Activated naive CD4-positive, alpha-beta T cell treated with anti-CD3 and anti-CD28 coated beads, Interleukin-2, amount 10 ng/mL, durations not matched to agents 7 days and 5 days (primary cell): ENCODE results near the gene ATG2B.
"Not testable (repeated sequence)": the region's sequence is repeated elsewhere in the genome, so short reads cannot be mapped to it uniquely, and the experiment has no call there.

Experiments used
- CTCF ChIA-PET: fragments of 350-600 bp; sonication (Branson Sonifier 250); formaldehyde crosslinking; loops from one replicate; lab custom pipeline; 2021; ENCODE audit warnings: antibody characterized with exemption; lab: Charles Lee
- DNase-seq: peaks from one replicate; pipeline ENCODE4 v3.0.0-alpha.2; 2020
- H3K27ac Mint-ChIP-seq: one replicate; pipeline ENCODE4 v1.8.0; 2021; ENCODE audit warnings: mild to moderate bottlenecking, moderate library complexity, mixed read lengths
- H3K27me3 Mint-ChIP-seq: one replicate; pipeline ENCODE4 v1.8.0; 2021; ENCODE audit warnings: mild to moderate bottlenecking, mixed read lengths
- H3K36me3 Mint-ChIP-seq: one replicate; pipeline ENCODE4 v1.8.0; 2021; ENCODE audit warnings: mixed read lengths
- H3K4me1 Mint-ChIP-seq: one replicate; pipeline ENCODE4 v1.8.0; 2021; ENCODE audit warnings: mixed read lengths
- H3K4me3 Mint-ChIP-seq: one replicate; pipeline ENCODE4 v1.8.0; 2021; ENCODE audit warnings: mild to moderate bottlenecking, moderate library complexity, mixed read lengths
- H3K9me3 Mint-ChIP-seq: one replicate; pipeline ENCODE4 v1.8.0; 2021; ENCODE audit warnings: mixed read lengths

The ATG2B gene

GRCh38 chr14:96254687-96255086 lies 108.5 kb downstream of the ATG2B start:
- Mint-ChIP-seq H3K27ac (no peak overlapping the region), H3K4me1 (no peaks in the 10 kb centered on the region), H3K27me3 (peaks cover 19% of the 10 kb centered on the region), H3K4me3 (no peak overlapping the region), H3K36me3 (no peaks in the 10 kb centered on the region), H3K9me3 (no peaks in the 10 kb centered on the region)
- CTCF ChIA-PET, result no interaction called here
- DNase-seq, result no peak

DNA sequence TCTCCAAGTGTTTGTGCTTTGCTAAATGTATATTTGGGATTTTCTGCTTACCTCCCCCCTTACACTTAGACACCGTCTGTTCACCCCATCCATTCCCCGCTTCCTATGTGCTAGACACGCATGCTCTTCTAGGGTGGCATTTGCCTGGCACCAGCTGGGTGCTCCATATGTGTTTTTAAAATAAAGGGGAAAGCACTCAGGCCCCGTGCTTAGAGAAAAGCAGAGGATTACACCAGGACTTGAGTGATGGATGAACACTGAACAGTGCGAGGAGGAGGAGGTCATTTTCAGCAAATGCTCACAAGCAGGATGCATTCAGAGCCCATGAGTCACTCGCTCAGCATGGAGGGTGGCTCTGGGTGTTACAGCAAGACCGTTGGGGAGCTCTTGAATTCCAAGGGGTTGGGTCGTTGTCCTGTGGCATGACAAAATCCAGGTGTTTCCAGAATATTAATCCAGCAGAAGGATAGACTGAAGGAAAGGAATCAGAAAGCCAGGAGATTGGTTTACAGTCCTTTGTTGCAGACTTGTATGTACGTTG lies 110.1 kb downstream of the ATG2B start:
- Mint-ChIP-seq H3K27ac (no peak overlapping the region), H3K4me3 (no peak overlapping the region), H3K27me3 (peaks cover 16% of the 10 kb centered on the region), H3K9me3 (no peaks in the 10 kb centered on the region), H3K4me1 (no peaks in the 10 kb centered on the region), H3K36me3 (no peaks in the 10 kb centered on the region)
- no peak for DNase-seq
- CTCF ChIA-PET, result no interaction called here

DNA sequence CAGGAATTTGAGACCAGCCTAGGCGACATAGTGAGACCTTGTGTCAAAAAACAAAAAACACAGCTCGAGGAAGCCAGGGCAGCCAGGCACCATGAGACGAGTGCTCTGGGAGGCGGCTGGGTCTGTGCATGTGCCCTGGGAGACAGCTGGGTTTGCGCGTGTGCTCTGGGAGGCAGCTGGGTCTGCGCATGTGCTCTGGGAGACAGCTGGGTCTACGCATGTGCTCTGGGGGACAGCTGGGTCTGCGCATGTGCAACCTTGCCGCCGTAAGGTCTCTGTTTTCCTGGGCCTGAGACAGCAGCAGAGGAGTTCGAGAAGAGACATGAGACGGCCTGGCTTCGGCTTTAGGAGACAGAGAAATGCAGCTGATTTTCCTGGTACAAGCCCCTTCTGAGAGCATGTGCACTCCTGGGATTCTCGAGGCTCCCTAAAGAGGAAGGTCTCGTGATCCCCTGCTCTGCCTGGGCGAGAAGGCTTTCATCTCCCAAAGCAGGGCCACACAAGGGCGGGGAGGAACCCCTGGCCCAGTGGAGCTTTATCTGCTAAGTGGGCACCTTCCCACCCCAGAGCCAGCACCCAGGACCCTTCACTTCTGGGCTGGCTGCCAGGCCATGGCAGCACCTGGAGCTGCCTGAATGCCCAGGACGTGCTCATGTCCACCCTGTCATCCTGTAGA lies 110.7 kb downstream of the ATG2B start:
- Mint-ChIP-seq H3K4me3 (no peak overlapping the region), H3K36me3 (no peaks in the 10 kb centered on the region), H3K4me1 (no peaks in the 10 kb centered on the region), H3K27me3 (peaks cover 12% of the 10 kb centered on the region), H3K9me3 (no peaks in the 10 kb centered on the region), H3K27ac (no peak overlapping the region)
- peak; percentile 0 for DNase-seq
- CTCF ChIA-PET, result no interaction called here

DNA sequence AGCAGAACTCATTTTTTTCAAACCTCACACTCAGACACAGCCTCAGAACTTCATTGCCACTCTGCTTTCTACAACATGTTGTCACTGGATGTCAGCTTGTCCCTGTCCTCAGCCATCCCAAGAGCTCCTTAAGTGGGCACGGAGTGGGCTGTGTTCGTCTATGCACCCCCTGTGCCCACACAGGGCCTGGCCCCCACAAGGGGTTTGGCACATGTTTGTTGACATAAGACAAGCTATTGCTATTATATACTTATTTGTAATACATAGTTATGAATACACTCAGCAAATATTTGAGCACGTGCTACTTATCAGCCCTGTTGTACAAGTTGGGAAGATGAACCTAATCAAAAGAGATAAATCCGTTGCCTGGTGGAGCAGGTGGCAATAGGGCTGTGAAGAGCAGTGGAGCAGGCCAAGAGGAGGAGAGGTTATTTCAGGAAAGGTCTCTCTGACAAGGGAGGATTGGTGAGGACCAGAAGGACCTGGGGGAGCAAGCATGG lies 111.4 kb downstream of the ATG2B start:
- Mint-ChIP-seq H3K4me3 (no peak overlapping the region), H3K9me3 (no peaks in the 10 kb centered on the region), H3K36me3 (no peaks in the 10 kb centered on the region), H3K4me1 (no peaks in the 10 kb centered on the region), H3K27me3 (peaks cover 10% of the 10 kb centered on the region), H3K27ac (no peak overlapping the region)
- CTCF ChIA-PET, result no interaction called here
- no peak for DNase-seq

DNA sequence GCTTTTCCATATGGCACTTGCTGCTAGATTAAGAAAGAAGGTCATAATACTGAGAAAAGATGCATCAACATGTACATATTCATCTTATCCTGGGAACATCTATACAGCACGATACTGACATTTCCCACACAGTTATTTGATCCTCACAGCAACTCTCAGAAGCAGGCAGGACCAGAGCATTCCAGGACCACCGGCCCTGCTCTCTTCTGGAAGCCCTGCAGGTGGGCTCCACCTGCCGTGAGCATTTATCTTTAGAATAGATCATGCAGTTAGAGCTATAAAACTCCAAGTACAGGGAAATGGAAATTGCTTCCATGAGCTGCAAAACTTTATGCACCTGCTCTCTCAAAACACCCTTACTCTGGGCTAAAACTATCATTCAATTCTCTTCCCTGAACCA lies 112.7 kb downstream of the ATG2B start:
- H3K4me3 Mint-ChIP-seq, result no peak overlapping the region
- no peak overlapping the region for H3K27ac Mint-ChIP-seq
- H3K4me1 Mint-ChIP-seq, result no peaks in the 10 kb centered on the region
- peaks cover 10% of the 10 kb centered on the region for H3K27me3 Mint-ChIP-seq
- no peaks in the 10 kb centered on the region for H3K9me3 Mint-ChIP-seq
- CTCF ChIA-PET, result no interaction called here
- no peak for DNase-seq
- H3K36me3 Mint-ChIP-seq, result no peaks in the 10 kb centered on the region

DNA sequence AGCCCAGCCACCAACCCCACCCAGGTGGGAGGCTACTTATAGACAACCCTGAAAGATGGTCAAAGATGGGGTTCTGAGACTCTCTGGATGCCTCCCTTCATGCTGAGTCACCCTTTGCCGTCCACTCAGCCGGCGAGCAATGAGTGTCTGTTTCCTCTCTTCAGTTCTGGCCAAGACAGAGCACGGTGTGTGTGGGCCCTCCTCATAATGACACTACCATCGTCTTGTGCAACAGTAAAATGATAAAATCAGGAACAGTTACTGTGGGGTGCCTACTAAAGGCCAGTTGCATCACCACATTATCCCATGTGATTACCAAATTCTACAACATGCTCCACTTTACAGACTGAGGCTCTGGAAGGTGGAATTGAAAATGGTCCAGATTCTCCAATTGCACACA lies 114.1 kb downstream of the ATG2B start:
- Mint-ChIP-seq H3K27ac (no peak overlapping the region), H3K9me3 (no peaks in the 10 kb centered on the region), H3K36me3 (no peaks in the 10 kb centered on the region), H3K4me1 (no peaks in the 10 kb centered on the region), H3K4me3 (no peak overlapping the region), H3K27me3 (no peaks in the 10 kb centered on the region)
- DNase-seq, result no peak
- CTCF ChIA-PET, result no interaction called here

DNA sequence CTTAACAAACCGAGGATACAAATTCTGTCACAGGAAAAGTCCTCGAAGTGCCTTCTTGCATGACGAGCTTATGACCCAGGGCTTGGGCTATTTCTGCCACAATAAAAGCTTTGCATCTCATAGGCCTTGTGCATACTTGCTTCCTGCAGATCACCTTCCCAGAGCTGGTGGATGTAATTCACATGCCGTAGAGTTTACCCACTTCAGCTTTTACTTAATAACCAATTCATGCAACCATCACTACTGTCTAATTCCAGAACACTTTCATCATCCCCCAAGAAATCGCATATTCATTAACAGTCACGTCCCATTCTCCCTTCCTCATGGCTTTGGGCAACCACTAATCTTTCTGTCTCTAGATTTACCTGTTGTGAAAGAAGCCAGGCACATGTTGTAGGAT lies 116.1 kb downstream of the ATG2B start:
- Mint-ChIP-seq H3K36me3 (no peaks in the 10 kb centered on the region), H3K27me3 (peaks cover 4% of the 10 kb centered on the region), H3K27ac (no peak overlapping the region), H3K4me3 (no peak overlapping the region), H3K4me1 (no peaks in the 10 kb centered on the region), H3K9me3 (no peaks in the 10 kb centered on the region)
- CTCF ChIA-PET, result interaction anchor here (0.5 kb wide), 1 partner anchor 152 kb away, joined by 3 read pairs; no protein-coding TSS in a partner anchor
- no peak for DNase-seq

GRCh38 chr14:96246539-96246847 lies 116.6 kb downstream of the ATG2B start:
- Mint-ChIP-seq H3K36me3 (no peaks in the 10 kb centered on the region), H3K4me1 (no peaks in the 10 kb centered on the region), H3K9me3 (no peaks in the 10 kb centered on the region), H3K4me3 (no peak overlapping the region), H3K27ac (no peak overlapping the region), H3K27me3 (peaks cover 4% of the 10 kb centered on the region)
- CTCF ChIA-PET, result interaction anchor here (0.5 kb wide), 1 partner anchor 151 kb away, joined by 3 read pairs; no protein-coding TSS in a partner anchor
- no peak for DNase-seq

- Mint-ChIP-seq H3K4me1 (no peaks in the 10 kb centered on the region), H3K36me3 (no peaks in the 10 kb centered on the region)
- CTCF ChIA-PET, result no interaction called here
These were observed 117.2 kb downstream of the ATG2B start for GRCh38 chr14:96245710-96246538.

DNA sequence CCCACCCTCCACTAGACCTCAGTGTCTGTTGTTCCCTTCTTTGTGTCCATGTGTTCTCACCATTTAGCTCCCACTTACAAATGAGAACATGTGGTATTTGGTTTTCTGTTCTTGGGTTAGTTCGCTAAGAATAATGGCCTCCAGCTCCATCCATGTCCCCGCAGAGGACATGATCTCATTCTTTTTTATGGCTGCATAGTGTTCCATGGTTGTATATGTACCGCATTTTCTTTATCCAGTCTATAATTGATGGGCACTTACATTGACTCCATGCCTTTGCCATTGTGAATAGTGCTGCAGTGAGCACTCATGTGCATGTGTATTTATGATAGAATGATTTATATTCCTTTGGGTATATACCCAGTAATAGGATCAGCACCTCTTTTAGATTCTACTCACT lies 118.1 kb downstream of the ATG2B start:
- H3K27ac Mint-ChIP-seq, H3K36me3 Mint-ChIP-seq, H3K9me3 Mint-ChIP-seq, H3K4me1 Mint-ChIP-seq, H3K4me3 Mint-ChIP-seq, H3K27me3 Mint-ChIP-seq, DNase-seq, CTCF ChIA-PET: not testable (repeated sequence)

More at GRCh38 chr14:96245710-96246538, 117.2 kb downstream of the ATG2B start:
- H3K27me3 Mint-ChIP-seq, result peaks cover 4% of the 10 kb centered on the region
- DNase-seq, result no peak
- H3K4me3 Mint-ChIP-seq, result no peak overlapping the region
- H3K9me3 Mint-ChIP-seq, result no peaks in the 10 kb centered on the region
- H3K27ac Mint-ChIP-seq, result no peak overlapping the region

- Mint-ChIP-seq H3K27me3 (peaks cover 4% of the 10 kb centered on the region), H3K4me1 (no peaks in the 10 kb centered on the region), H3K4me3 (no peak overlapping the region), H3K27ac (no peak overlapping the region), H3K36me3 (no peaks in the 10 kb centered on the region), H3K9me3 (no peaks in the 10 kb centered on the region)
- DNase-seq, result no peak
- CTCF ChIA-PET, result no interaction called here
These were observed 119.4 kb downstream of the ATG2B start for GRCh38 chr14:96243785-96244184.

DNA sequence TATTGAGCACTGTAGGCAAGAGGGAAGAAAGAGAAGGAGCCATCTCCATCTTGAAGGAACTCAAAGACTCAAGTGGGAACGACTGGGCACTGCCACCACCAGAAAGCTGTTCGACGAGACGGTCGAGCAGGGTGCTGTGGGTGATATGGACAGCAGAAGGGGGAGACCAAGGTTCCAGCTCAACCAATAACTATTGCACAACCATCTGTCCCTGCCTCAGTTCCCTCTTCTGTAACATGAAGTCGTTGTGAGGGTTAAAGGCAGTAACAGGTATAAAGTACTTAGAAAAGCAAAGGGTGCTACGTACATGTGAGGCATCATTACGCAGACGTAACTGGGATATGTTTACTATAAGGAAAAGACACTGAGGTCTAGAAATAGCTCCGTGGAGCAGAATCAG lies 121.0 kb downstream of the ATG2B start:
- CTCF ChIA-PET, result no interaction called here
- H3K9me3 Mint-ChIP-seq, result no peaks in the 10 kb centered on the region
- H3K27me3 Mint-ChIP-seq, result peaks cover 4% of the 10 kb centered on the region

DNA sequence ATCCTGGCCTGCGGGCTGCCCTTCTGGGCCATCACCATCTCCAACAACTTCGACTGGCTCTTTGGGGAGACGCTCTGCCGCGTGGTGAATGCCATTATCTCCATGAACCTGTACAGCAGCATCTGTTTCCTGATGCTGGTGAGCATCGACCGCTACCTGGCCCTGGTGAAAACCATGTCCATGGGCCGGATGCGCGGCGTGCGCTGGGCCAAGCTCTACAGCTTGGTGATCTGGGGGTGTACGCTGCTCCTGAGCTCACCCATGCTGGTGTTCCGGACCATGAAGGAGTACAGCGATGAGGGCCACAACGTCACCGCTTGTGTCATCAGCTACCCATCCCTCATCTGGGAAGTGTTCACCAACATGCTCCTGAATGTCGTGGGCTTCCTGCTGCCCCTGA lies 122.5 kb downstream of the ATG2B start:
- no peaks in the 10 kb centered on the region for H3K36me3 Mint-ChIP-seq
- DNase-seq, result no peak
- no peak overlapping the region for H3K4me3 Mint-ChIP-seq
- H3K27ac Mint-ChIP-seq, result no peak overlapping the region
- H3K9me3 Mint-ChIP-seq, result no peaks in the 10 kb centered on the region
- peaks cover 4% of the 10 kb centered on the region for H3K27me3 Mint-ChIP-seq
- no peaks in the 10 kb centered on the region for H3K4me1 Mint-ChIP-seq
- CTCF ChIA-PET, result no interaction called here

More for the DNA sequence above, 121.0 kb downstream of the ATG2B start:
- Mint-ChIP-seq H3K4me3 (no peak overlapping the region), H3K36me3 (no peaks in the 10 kb centered on the region), H3K4me1 (no peaks in the 10 kb centered on the region), H3K27ac (no peak overlapping the region)
- DNase-seq, result no peak

- Mint-ChIP-seq H3K4me1 (no peaks in the 10 kb centered on the region), H3K27ac (peak overlapping the region; percentile 33)
These were observed 123.4 kb downstream of the ATG2B start for GRCh38 chr14:96239711-96240141.

More at GRCh38 chr14:96239711-96240141, 123.4 kb downstream of the ATG2B start:
- Mint-ChIP-seq H3K27me3 (peaks cover 4% of the 10 kb centered on the region), H3K36me3 (no peaks in the 10 kb centered on the region), H3K4me3 (no peak overlapping the region), H3K9me3 (no peaks in the 10 kb centered on the region)
- no peak for DNase-seq
- CTCF ChIA-PET, result no interaction called here
